H1 (cell line): ENCODE results near the gene TOMM40L. TPM values are rescaled to one million over a fixed set of nuclear protein-coding genes. Genes with fewer than 3 reads are reported as not detected.

Experiments used
- CTCF ChIA-PET: fragments of 300-600 bp; sonication (Branson Sonifier 250); formaldehyde crosslinking; loops from one replicate; lab custom pipeline; 2021; ENCODE audit not compliant: partially characterized antibody; lab: Charles Lee
- POLR2A ChIA-PET: fragments of 300-600 bp; sonication (Branson Sonifier 250); formaldehyde crosslinking; loops from one replicate; lab custom pipeline; 2021; ENCODE audit warnings: inconsistent platforms; ENCODE audit not compliant: partially characterized antibody; lab: Charles Lee
- DNase-seq, 2 experiments: peaks; one replicate each; pipeline versions ENCODE4 v3.0.0 to v3.0.0-alpha.2; 2010 to 2022; ENCODE audit warnings: low spot score in 2 of 2, low read depth in 1 of 2, mixed read lengths in 1 of 2
- FAIRE-seq: peaks from 2 replicates; lab custom pipeline; 2011; peaks lifted over from hg19 to GRCh38; lab: Jason Lieb, UNC
- H2AFZ ChIP-seq: 2 replicates; pipeline ENCODE4 v1.8.1; 2012; ENCODE audit warnings: low read length, inconsistent platforms
- H2AK5ac ChIP-seq: 2 replicates; pipeline ENCODE4 v1.6.1; 2013; ENCODE audit warnings: low read depth, low read length
- H2BK120ac ChIP-seq: replicated peaks from 2 replicates; pipeline ENCODE3; 2013; ENCODE audit warnings: low read depth, low read length, inconsistent platforms
- H2BK12ac ChIP-seq: 2 replicates; pipeline ENCODE4 v1.6.1; 2013; ENCODE audit warnings: low read depth, low read length
- H2BK15ac ChIP-seq: 2 replicates; pipeline ENCODE4 v1.6.1; 2013; ENCODE audit warnings: low read length
- H2BK20ac ChIP-seq: 2 replicates; pipeline ENCODE4 v1.6.1; 2013; ENCODE audit warnings: low read length
- H2BK5ac ChIP-seq: 2 replicates; pipeline ENCODE4 v1.6.1; 2013; ENCODE audit warnings: low read depth, low read length
- H3K14ac ChIP-seq: 2 replicates; pipeline ENCODE4 v1.6.1; 2013; ENCODE audit warnings: inconsistent platforms; ENCODE audit not compliant: insufficient read length
- H3K18ac ChIP-seq: 2 replicates; pipeline ENCODE4 v1.6.1; 2013; ENCODE audit warnings: low read length; ENCODE audit errors: extremely low read depth
- H3K23ac ChIP-seq: 2 replicates; pipeline ENCODE4 v1.6.1; 2013; ENCODE audit warnings: inconsistent platforms; ENCODE audit not compliant: insufficient read length
- H3K23me2 ChIP-seq: 2 replicates; pipeline ENCODE4 v1.6.1; 2013; ENCODE audit warnings: low read depth, low read length
- H3K27ac ChIP-seq: 2 replicates; pipeline ENCODE4 v1.6.1; 2011; ENCODE audit warnings: low read depth, low read length, inconsistent platforms
- H3K27me3 ChIP-seq, 4 experiments: replicated peaks in 1 of 4; 1 replicate in 1 of 4; 2 replicates in 3 of 4; pipeline versions ENCODE4 v1.6.1 to v1.8.1; 2011 to 2013; ENCODE audit warnings: low read length in 3 of 4, mild to moderate bottlenecking in 3 of 4, inconsistent platforms in 2 of 4, mixed read lengths in 2 of 4, moderate library complexity in 1 of 4; ENCODE audit not compliant: control insufficient read depth in 3 of 4, insufficient read depth in 3 of 4; ENCODE audit errors: extremely low read depth in 1 of 4
- H3K36me3 ChIP-seq, 4 experiments: 2 replicates each; pipeline versions ENCODE4 v1.6.1 to v1.8.1; 2011 to 2013; ENCODE audit warnings: mild to moderate bottlenecking in 4 of 4, low read length in 3 of 4, moderate library complexity in 2 of 4, control low read depth in 1 of 4, inconsistent platforms in 1 of 4; ENCODE audit not compliant: insufficient read depth in 4 of 4, control insufficient read depth in 2 of 4
- H3K4ac ChIP-seq: replicated peaks from 2 replicates; pipeline ENCODE3; 2013; ENCODE audit warnings: low read length, low read depth, mixed read lengths, inconsistent platforms; ENCODE audit not compliant: insufficient read length
- H3K4me1 ChIP-seq, 4 experiments: replicated peaks in 1 of 4; 1 replicate in 1 of 4; 2 replicates in 3 of 4; pipeline versions ENCODE4 v1.6.1 to v1.8.1; 2011 to 2013; ENCODE audit warnings: low read length in 3 of 4, inconsistent platforms in 2 of 4, mixed read lengths in 1 of 4; ENCODE audit not compliant: insufficient read depth in 4 of 4, control insufficient read depth in 3 of 4
- H3K4me2 ChIP-seq, 2 experiments: 2 replicates each; pipeline versions ENCODE4 v1.6.1 to v1.8.1; 2011 to 2013; ENCODE audit warnings: low read depth in 2 of 2, low read length in 2 of 2, control low read depth in 1 of 2, inconsistent platforms in 1 of 2, mild to moderate bottlenecking in 1 of 2; ENCODE audit not compliant: insufficient read depth in 1 of 2
- H3K4me3 ChIP-seq, 4 experiments: fragments of 200-600, 300-600 bp in 1 of 4; sonication (generic), shearing (Covaris generic), sonication (Bioruptor Twin) in 1 of 4; 2 replicates each; pipeline versions ENCODE4 v1.5.1 to v1.8.1; 2011 to 2016; ENCODE audit warnings: low read length in 4 of 4, low read depth in 3 of 4, control low read depth in 2 of 4, inconsistent platforms in 2 of 4, mild to moderate bottlenecking in 2 of 4, mixed read lengths in 1 of 4, moderate library complexity in 1 of 4; ENCODE audit not compliant: insufficient read depth in 2 of 4; ENCODE audit errors: extremely low read depth in 1 of 4
- H3K56ac ChIP-seq: replicated peaks from 2 replicates; pipeline ENCODE3; 2013; ENCODE audit warnings: low read depth, mild to moderate bottlenecking, mixed read lengths, low read length, inconsistent platforms; ENCODE audit not compliant: insufficient read length
- H3K79me1 ChIP-seq: 2 replicates; pipeline ENCODE4 v1.6.1; 2013; ENCODE audit warnings: low read depth, low read length, control low read depth
- H3K79me2 ChIP-seq, 2 experiments: 2 replicates each; pipeline versions ENCODE4 v1.6.1 to v1.8.1; 2012 to 2013; ENCODE audit warnings: low read length in 2 of 2, mild to moderate bottlenecking in 2 of 2, inconsistent platforms in 1 of 2; ENCODE audit not compliant: insufficient read depth in 2 of 2, control insufficient read depth in 1 of 2
- H3K9ac ChIP-seq, 4 experiments: replicated peaks in 1 of 4; 1 replicate in 1 of 4; 2 replicates in 3 of 4; pipeline versions ENCODE4 v1.6.1 to v1.8.1; 2011 to 2013; ENCODE audit warnings: low read depth in 3 of 4, low read length in 3 of 4, control low read depth in 2 of 4, mild to moderate bottlenecking in 2 of 4, moderate library complexity in 2 of 4, inconsistent platforms in 1 of 4; ENCODE audit errors: extremely low read depth in 1 of 4
- H3K9me3 ChIP-seq, 2 experiments: 2 replicates each; pipeline versions ENCODE4 v1.6.1 to v1.8.1; 2012 to 2013; ENCODE audit warnings: mild to moderate bottlenecking in 2 of 2, moderate library complexity in 2 of 2, control low read depth in 1 of 2, inconsistent platforms in 1 of 2, low read depth in 1 of 2, low read length in 1 of 2, mixed read lengths in 1 of 2; ENCODE audit not compliant: insufficient read depth in 2 of 2
- H4K20me1 ChIP-seq, 2 experiments: replicated peaks in 1 of 2; 2 replicates each; pipeline versions ENCODE3 to v1.8.1; 2011 to 2013; ENCODE audit warnings: inconsistent platforms in 2 of 2, low read length in 2 of 2, mild to moderate bottlenecking in 1 of 2; ENCODE audit not compliant: insufficient read depth in 2 of 2, control insufficient read depth in 1 of 2
- H4K5ac ChIP-seq: 2 replicates; pipeline ENCODE4 v1.6.1; 2013; ENCODE audit warnings: low read length, low read depth, mixed read lengths, inconsistent platforms; ENCODE audit not compliant: insufficient read length
- H4K8ac ChIP-seq: 2 replicates; pipeline ENCODE4 v1.8.0; 2013; ENCODE audit warnings: mild to moderate bottlenecking, moderate library complexity, low read length, inconsistent platforms; ENCODE audit not compliant: insufficient read depth; ENCODE audit errors: extremely low read depth
- H4K91ac ChIP-seq: replicated peaks from 2 replicates; pipeline ENCODE3; 2013; ENCODE audit warnings: low read length, mixed read lengths, inconsistent platforms; ENCODE audit not compliant: insufficient read length
- ASH2L ChIP-seq: fragments of 200-600, 300-600 bp; sonication (generic); IDR thresholded peaks from one replicate; pipeline ENCODE4 v1.7.1; 2017; ENCODE audit warnings: low read length
- ATF3 ChIP-seq: IDR thresholded peaks from 2 replicates; pipeline ENCODE4 v1.6.1; 2011; ENCODE audit warnings: low read depth, mild to moderate bottlenecking, low read length; ENCODE audit not compliant: insufficient read depth
- CHD1 ChIP-seq: IDR thresholded peaks from 2 replicates; pipeline ENCODE4 v1.6.1; 2012; ENCODE audit warnings: low read depth, low read length, improper control_type of control experiment
- GTF2F1 ChIP-seq: IDR thresholded peaks from 2 replicates; pipeline ENCODE4 v1.6.1; 2012; ENCODE audit warnings: low read depth, low read length, improper control_type of control experiment, borderline replicate concordance
- KDM5A ChIP-seq: fragments of 200-600 bp; IDR thresholded peaks from 2 replicates; pipeline ENCODE4 v1.7.1; 2012; ENCODE audit warnings: mild to moderate bottlenecking, low read length, inconsistent platforms, mixed read lengths
- RFX5 ChIP-seq: IDR thresholded peaks from 2 replicates; pipeline ENCODE4 v1.6.1; 2011; ENCODE audit warnings: low read depth, low read length, improper control_type of control experiment, borderline replicate concordance
- SIN3A ChIP-seq, 2 experiments: IDR thresholded peaks in 1 of 2; conservative IDR thresholded peaks in 1 of 2; 2 replicates each; pipeline ENCODE4 v1.6.1; 2011 to 2012; ENCODE audit warnings: low read length in 2 of 2, improper control_type of control experiment in 1 of 2, low read depth in 1 of 2, mild to moderate bottlenecking in 1 of 2
- SP1 ChIP-seq: IDR thresholded peaks from 2 replicates; pipeline ENCODE4 v1.6.1; 2011; ENCODE audit warnings: low read depth, low read length
- TAF1 ChIP-seq: IDR thresholded peaks from 2 replicates; pipeline ENCODE4 v1.6.1; 2011; ENCODE audit warnings: mild to moderate bottlenecking, low read depth, low read length
- TAF7 ChIP-seq: optimal IDR thresholded peaks from 2 replicates; pipeline ENCODE3; 2011; ENCODE audit warnings: low read depth, mild to moderate bottlenecking, inconsistent platforms, low read length, moderate library complexity, borderline replicate concordance
- TCF12 ChIP-seq: IDR thresholded peaks from 2 replicates; pipeline ENCODE4 v1.6.1; 2011; ENCODE audit warnings: low read depth, mild to moderate bottlenecking, low read length
- WGBS, 2 experiments: shearing (Covaris generic) in 1 of 2; methylation state at CpG; one replicate each; pipeline versions ENCODE4 v1.1.6 to v1.1.7; 2013 to 2015; ENCODE audit warnings: low lambda C conversion rate in 2 of 2, mixed read lengths in 2 of 2, inconsistent platforms in 1 of 2, low coverage in 1 of 2, missing lambda C conversion rate in 1 of 2; ENCODE audit not compliant: insufficient replicate concordance in 2 of 2, insufficient coverage in 1 of 2, insufficient read length in 1 of 2; ENCODE audit errors: extremely low coverage in 1 of 2, missing lambda C conversion rate in 1 of 2; 5-methylcytosine and 5-hydroxymethylcytosine counted together
- polyA plus RNA-seq, 7 experiments: library from polyadenylated mRNA; depleted of rRNA in 3 of 7; stranded (reverse) in 5 of 7; unstranded in 2 of 7; fragments of >200 nt in 5 of 7; fragments of 200-250 nt in 2 of 7; gene quantifications; 1 replicate in 5 of 7; 2 replicates in 1 of 7; 4 replicates in 1 of 7; pipeline versions ENCODE4 v1.2.1 to v1.2.3, GENCODE V29; 2011 to 2013; ENCODE audit warnings: missing spikeins in 2 of 7, mixed read lengths in 2 of 7
- total RNA-seq: library from RNA; stranded (reverse); fragmentation: NEBNext Ultra II Directional; extraction: Animal tissue kit (Norgen Biotek cat#: 25700); gene quantifications from 2 replicates; pipeline ENCODE4 v1.2.1, GENCODE V29; 2021
- TF ChIP-seq, protein P1 (sequence below): IDR thresholded peaks from 2 replicates; pipeline ENCODE4 v1.6.1; 2012; ENCODE audit warnings: inconsistent platforms

The TOMM40L gene
- total and polyA plus RNA-seq, 2 of the 8 experiments (the other 6 are each of a cell fraction or from before 2014, with no cell fraction given): 11.4 to 15.0 TPM

DNA sequence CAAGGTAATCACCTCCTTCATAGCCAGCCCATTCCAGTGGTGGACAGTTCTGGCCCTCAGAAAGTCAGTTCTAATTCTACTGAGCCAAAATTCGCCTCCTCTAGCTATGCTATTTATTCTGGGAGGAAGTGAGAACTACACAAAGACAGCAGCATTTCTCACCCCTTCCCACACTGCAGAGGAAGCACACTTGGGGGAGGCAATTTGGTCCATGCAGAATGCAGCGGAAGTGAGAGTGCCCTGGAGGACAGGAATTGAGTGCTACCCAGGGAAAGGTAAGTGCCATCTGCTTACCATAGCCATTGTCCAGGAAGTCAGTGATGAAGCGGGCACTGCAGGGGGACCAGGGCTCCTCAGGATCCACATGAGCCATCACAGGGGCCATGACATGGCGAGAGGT lies 30.7 kb upstream of the TOMM40L start:
- CTCF ChIA-PET: interaction anchor here (0.8 to 4.8 kb wide), 6 partner anchors 10 to 186 kb away, joined by 3 to 42 read pairs (median 6); no protein-coding TSS in a partner anchor
- H3K14ac ChIP-seq: no peak overlapping the region
- no peaks in the 10 kb centered on the region for H4K20me1 ChIP-seq
- H3K4ac ChIP-seq: no peak overlapping the region
- POLR2A ChIA-PET: no interaction called here
- H2BK15ac ChIP-seq: no peak overlapping the region
- peaks cover 6% of the 10 kb centered on the region; the same call in 1 of the 2 replicates for H3K79me1 ChIP-seq
- no peaks in the 10 kb centered on the region for H3K9me3 ChIP-seq
- no peak overlapping the region for H3K23ac ChIP-seq
- no peak overlapping the region for H4K91ac ChIP-seq
- H3K9ac ChIP-seq: no peak overlapping the region
- no peak overlapping the region for H2BK120ac ChIP-seq
- H2BK20ac ChIP-seq: no peak overlapping the region
- H3K4me3 ChIP-seq: no peak overlapping the region
- TF ChIP-seq SP1 (no peak), KDM5A (no peak), CHD1 (no peak), TCF12 (no peak), ASH2L (no peak), TAF7 (no peak), TAF1 (no peak), RFX5 (no peak), GTF2F1 (no peak), SIN3A (conservative IDR thresholded peaks at IDR 0.05 in 1 of 2, IDR thresholded peaks at IDR 0.05 in 1 of 2; ENCODE audit: low read depth in 1 of 2, low read length in 2 of 2) (no peak), ATF3 (no peak)
- TF ChIP-seq, protein P1, sequence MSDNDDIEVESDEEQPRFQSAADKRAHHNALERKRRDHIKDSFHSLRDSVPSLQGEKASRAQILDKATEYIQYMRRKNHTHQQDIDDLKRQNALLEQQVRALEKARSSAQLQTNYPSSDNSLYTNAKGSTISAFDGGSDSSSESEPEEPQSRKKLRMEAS: no peak
- TF ChIP-seq, all 59 proteins: peak for 0
- 90% methylated on average over 4 of the region's 4 CpGs; no CpG with 5 or more reads in 1 of the 2 experiments for WGBS, 2 experiments
- Histone ChIP-seq H3K56ac (no peak overlapping the region), H3K36me3 (peaks cover 4 to 14% (median 10%) of the 10 kb centered on the region in 4 experiments; a peak in 5 of 8 replicates), H4K5ac (no peak overlapping the region), H2BK5ac (no peak overlapping the region), H3K27me3 (no peaks in the 10 kb centered on the region; a peak in 1 of 7 replicates), H3K18ac (no peak overlapping the region), H3K4me2 (no peak overlapping the region), H2BK12ac (no peak overlapping the region), H4K8ac (no peak overlapping the region), H3K4me1 (peaks cover 10 to 36% (median 32%) of the 10 kb centered on the region in 4 experiments), H3K79me2 (peaks cover 0 to 5% of the 10 kb centered on the region in 2 experiments; a peak in 1 of 4 replicates), H2AK5ac (no peak overlapping the region), H2AFZ (no peak overlapping the region), H3K23me2 (peaks cover 11% of the 10 kb centered on the region; the same call in 1 of the 2 replicates), H3K27ac (no peak overlapping the region)
- no peak for DNase-seq
- no peak for FAIRE-seq
